Osteoblast (primary cell): ENCODE data around the gene ARL4D. TPM values are rescaled to one million over a fixed set of nuclear protein-coding genes. Genes with fewer than 3 reads are reported as not detected.

Experiments used
- DNase-seq: peaks from one replicate; pipeline ENCODE4 v3.0.0; 2011; ENCODE audit warnings: low spot score, mixed read lengths; ENCODE audit not compliant: insufficient read length; ENCODE audit errors: missing footprints
- H2AFZ ChIP-seq: 2 replicates; pipeline ENCODE4 v1.6.0; 2011; ENCODE audit warnings: mild to moderate bottlenecking, low read length
- H3K27ac ChIP-seq: 2 replicates; pipeline ENCODE4 v1.5.1; 2011; ENCODE audit warnings: mild to moderate bottlenecking, low read depth, low read length, moderate library complexity
- H3K27me3 ChIP-seq: 2 replicates; pipeline ENCODE4 v1.6.0; 2012; ENCODE audit warnings: mild to moderate bottlenecking, control low read depth, inconsistent platforms, low read length, moderate library complexity; ENCODE audit not compliant: insufficient read depth
- H3K36me3 ChIP-seq: 2 replicates; pipeline ENCODE4 v1.5.1; 2011; ENCODE audit warnings: mild to moderate bottlenecking, low read length, control low read depth, moderate library complexity; ENCODE audit not compliant: insufficient read depth
- H3K4me1 ChIP-seq: 2 replicates; pipeline ENCODE4 v1.5.1; 2011; ENCODE audit warnings: mild to moderate bottlenecking, low read length, control low read depth, moderate library complexity; ENCODE audit not compliant: insufficient read depth
- H3K4me2 ChIP-seq: 2 replicates; pipeline ENCODE4 v1.6.0; 2011; ENCODE audit warnings: mild to moderate bottlenecking, low read length; ENCODE audit not compliant: insufficient read depth
- H3K4me3 ChIP-seq: fragments of 200-600 bp; sonication (generic); 3 replicates; pipeline ENCODE4 v1.5.1; 2012; ENCODE audit warnings: mild to moderate bottlenecking, low read length, inconsistent platforms; ENCODE audit not compliant: insufficient read depth
- H3K79me2 ChIP-seq: 2 replicates; pipeline ENCODE4 v1.6.0; 2012; ENCODE audit warnings: mild to moderate bottlenecking, low read length, control low read depth, inconsistent platforms; ENCODE audit not compliant: insufficient read depth
- H3K9me3 ChIP-seq: 2 replicates; pipeline ENCODE4 v1.5.1; 2011; ENCODE audit warnings: low read depth, low read length, control low read depth
- H4K20me1 ChIP-seq: 2 replicates; pipeline ENCODE4 v1.6.0; 2012; ENCODE audit warnings: mild to moderate bottlenecking, low read length, control low read depth; ENCODE audit not compliant: insufficient read depth
- total RNA-seq: library from RNA; depleted of rRNA; stranded (reverse); fragments of >200 nt; gene quantifications from 2 replicates; pipeline ENCODE4 v1.2.3, GENCODE V29; 2012
- TF ChIP-seq, protein P1 (sequence below): IDR thresholded peaks from 2 replicates; pipeline ENCODE4 v1.5.1; 2011; ENCODE audit warnings: mild to moderate bottlenecking, low read depth, low read length, moderate library complexity; ENCODE audit errors: extremely low read depth

ARL4D gene
- total RNA-seq, 1 donor: 18.8 TPM

DNA sequence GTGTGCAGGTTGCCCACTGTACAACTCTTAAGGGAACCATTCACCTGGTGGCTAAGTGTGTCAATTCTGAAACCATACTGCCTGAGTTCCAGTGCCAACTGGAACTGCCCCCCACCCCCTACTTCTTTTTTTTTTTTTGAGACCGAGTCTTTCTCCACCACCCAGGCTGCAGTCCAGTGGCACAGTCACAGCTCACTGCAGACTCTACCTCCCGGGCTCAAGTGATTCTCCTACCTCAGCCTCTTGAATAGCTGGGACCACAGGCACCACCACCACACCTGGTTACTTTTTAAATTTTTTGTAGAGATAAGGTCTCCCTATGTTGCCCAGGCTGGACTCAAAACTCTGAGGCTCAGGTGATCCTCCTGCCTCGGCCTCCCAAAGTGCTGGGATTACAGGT lies 44.6 kb downstream of the ARL4D start:
- TF ChIP-seq, protein P1, sequence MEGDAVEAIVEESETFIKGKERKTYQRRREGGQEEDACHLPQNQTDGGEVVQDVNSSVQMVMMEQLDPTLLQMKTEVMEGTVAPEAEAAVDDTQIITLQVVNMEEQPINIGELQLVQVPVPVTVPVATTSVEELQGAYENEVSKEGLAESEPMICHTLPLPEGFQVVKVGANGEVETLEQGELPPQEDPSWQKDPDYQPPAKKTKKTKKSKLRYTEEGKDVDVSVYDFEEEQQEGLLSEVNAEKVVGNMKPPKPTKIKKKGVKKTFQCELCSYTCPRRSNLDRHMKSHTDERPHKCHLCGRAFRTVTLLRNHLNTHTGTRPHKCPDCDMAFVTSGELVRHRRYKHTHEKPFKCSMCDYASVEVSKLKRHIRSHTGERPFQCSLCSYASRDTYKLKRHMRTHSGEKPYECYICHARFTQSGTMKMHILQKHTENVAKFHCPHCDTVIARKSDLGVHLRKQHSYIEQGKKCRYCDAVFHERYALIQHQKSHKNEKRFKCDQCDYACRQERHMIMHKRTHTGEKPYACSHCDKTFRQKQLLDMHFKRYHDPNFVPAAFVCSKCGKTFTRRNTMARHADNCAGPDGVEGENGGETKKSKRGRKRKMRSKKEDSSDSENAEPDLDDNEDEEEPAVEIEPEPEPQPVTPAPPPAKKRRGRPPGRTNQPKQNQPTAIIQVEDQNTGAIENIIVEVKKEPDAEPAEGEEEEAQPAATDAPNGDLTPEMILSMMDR: no peak
- Histone ChIP-seq H3K4me3 (no peak overlapping the region), H4K20me1 (no peaks in the 10 kb centered on the region), H3K9me3 (no peaks in the 10 kb centered on the region), H2AFZ (no peak overlapping the region), H3K4me2 (no peak overlapping the region), H3K79me2 (no peaks in the 10 kb centered on the region), H3K4me1 (no peaks in the 10 kb centered on the region), H3K27ac (no peak overlapping the region), H3K27me3 (no peaks in the 10 kb centered on the region), H3K36me3 (no peaks in the 10 kb centered on the region)
- no peak for DNase-seq

DNA sequence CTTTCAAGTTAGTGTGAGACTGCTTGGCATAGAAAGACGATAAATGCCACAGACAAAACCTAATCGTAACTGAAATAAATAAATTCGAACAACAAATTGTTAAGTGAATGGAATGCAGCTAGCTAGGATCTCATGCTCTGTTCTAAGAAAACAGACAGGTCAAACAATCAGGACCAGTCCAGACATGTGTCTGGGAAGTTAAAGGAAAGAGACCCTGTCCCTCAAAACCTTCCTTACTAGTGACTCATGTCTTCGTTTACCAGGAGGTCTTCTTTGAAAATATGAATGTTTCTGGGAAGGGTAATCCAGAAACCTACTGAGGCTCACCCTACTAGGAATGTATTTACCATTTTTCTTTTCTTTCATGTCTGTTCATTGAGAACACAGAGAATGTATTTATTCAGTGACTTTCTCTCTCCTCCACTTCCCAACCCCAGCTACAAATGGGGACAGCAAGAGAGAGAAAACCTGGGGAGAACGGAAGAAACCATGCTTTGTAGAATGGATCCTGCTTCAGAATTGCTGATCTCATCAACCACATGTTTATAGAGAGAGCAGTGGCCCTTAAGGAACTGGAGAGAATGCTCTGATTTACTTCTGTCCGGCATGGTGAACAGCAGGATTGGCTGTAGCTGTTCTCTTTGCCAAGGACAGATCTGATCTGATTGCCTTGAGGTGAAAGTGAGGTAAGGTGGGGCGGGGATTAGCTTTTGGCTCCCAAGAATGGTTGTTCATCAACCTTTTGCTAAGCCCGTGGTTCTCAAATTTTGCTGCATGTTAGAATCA lies 45.6 kb downstream of the ARL4D start:
- DNase-seq: peak; percentile 68
- H3K27ac ChIP-seq: no peak overlapping the region

DNA sequence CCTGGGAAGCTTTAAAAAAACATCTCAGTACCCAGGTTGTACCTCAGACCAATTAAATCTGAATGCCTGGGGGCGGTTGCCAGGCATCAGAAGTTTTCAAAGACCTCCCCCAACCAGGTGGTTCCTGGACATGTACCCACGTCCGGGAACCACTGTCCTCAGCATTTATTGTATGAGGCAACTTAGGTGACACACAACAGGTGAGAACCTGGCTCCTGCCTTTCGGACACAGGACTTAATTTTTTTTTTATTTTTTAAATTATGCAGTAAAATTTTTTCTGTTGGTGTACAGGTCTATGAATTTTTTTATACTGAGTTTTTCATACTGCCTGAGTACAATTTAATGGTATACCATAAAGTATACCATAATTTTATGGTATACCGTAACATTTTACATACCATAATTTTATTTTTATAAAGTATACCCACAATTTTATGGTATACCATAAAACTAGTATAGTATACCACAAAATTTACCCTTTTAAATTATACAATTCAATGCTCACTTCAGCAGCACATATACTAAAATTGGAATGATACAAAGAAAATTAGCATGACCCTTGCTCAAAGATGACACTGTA lies 46.3 kb downstream of the ARL4D start:
- no peaks in the 10 kb centered on the region for H3K9me3 ChIP-seq
- no peaks in the 10 kb centered on the region for H3K79me2 ChIP-seq
- peak overlapping the region; percentile 19 for H3K4me2 ChIP-seq
- TF ChIP-seq, protein P1: no peak
- no peaks in the 10 kb centered on the region for H3K27me3 ChIP-seq
- H3K4me1 ChIP-seq: no peaks in the 10 kb centered on the region
- H3K27ac ChIP-seq: no peak overlapping the region
- no peaks in the 10 kb centered on the region for H4K20me1 ChIP-seq
- H2AFZ ChIP-seq: peak overlapping the region; percentile 77
- H3K36me3 ChIP-seq: no peaks in the 10 kb centered on the region
- peak; percentile 29 for DNase-seq
- no peak overlapping the region for H3K4me3 ChIP-seq

More for the DNA sequence above, 45.6 kb downstream of the ARL4D start:
- Histone ChIP-seq H3K4me3 (no peak overlapping the region), H3K36me3 (no peaks in the 10 kb centered on the region), H3K79me2 (no peaks in the 10 kb centered on the region), H4K20me1 (no peaks in the 10 kb centered on the region), H3K4me1 (no peaks in the 10 kb centered on the region), H2AFZ (peak overlapping the region; percentile 77), H3K4me2 (peak overlapping the region; percentile 19), H3K27me3 (no peaks in the 10 kb centered on the region), H3K9me3 (no peaks in the 10 kb centered on the region)
- TF ChIP-seq, protein P1: no peak

DNA sequence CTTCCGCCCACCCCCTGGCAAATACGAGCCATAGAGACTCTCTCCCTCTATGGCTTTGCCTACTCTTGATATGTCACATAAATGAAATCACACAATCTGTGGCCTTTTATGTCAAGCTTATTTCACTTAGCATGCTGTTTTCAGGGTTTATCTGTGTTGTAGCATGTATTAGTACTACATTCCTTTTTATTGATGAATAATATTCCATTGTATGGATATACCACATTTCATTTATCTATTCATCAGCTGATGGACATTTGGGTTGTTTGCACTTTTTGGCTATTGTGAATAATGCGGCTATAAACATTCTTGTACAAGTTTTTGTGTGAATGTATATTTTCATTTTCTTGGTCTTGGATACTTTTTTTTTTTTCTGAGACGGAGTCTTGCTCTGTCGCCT lies 48.0 kb downstream of the ARL4D start:
- no peak for DNase-seq
- Histone ChIP-seq H2AFZ (no peak overlapping the region), H3K27ac (no peak overlapping the region), H4K20me1 (no peaks in the 10 kb centered on the region), H3K9me3 (no peaks in the 10 kb centered on the region), H3K36me3 (no peaks in the 10 kb centered on the region), H3K4me2 (no peak overlapping the region), H3K79me2 (no peaks in the 10 kb centered on the region), H3K27me3 (no peaks in the 10 kb centered on the region), H3K4me1 (no peaks in the 10 kb centered on the region), H3K4me3 (no peak overlapping the region)
- TF ChIP-seq, protein P1: no peak
